ENCODE measurements around the gene TMEM182.
A peak's percentile ranks its signal among the peaks of the same experiment; 100 is the strongest.

DNA sequence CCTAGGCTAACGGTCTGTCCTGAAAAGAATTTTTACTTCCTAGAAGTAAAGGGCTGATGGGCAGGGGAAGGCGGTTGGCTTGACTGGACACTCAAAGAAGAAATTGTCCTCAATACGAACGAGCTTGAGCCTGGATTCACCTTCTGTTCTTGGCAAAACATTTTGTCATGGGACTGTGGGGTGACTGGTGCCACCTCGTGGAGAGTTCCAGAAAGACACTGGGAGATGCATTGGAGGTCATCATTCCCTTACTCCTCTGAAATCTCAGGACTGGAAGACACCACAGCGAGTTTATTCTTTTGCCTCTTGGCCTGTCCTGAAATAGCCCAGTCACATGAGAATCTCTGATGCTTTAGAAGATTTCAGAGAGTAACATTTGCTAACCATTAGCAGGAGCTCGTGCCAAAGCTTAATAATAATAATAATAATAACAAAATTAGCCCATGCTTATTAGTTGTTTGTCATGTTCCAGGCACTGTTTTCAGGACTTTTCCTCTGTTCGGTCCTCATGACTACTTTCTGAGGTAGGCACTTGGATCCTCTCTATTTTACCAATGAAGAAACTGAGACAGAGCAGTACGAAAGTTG lies 44.5 kb downstream of the TMEM182 start:
- TF ChIP-seq, protein P1, sequence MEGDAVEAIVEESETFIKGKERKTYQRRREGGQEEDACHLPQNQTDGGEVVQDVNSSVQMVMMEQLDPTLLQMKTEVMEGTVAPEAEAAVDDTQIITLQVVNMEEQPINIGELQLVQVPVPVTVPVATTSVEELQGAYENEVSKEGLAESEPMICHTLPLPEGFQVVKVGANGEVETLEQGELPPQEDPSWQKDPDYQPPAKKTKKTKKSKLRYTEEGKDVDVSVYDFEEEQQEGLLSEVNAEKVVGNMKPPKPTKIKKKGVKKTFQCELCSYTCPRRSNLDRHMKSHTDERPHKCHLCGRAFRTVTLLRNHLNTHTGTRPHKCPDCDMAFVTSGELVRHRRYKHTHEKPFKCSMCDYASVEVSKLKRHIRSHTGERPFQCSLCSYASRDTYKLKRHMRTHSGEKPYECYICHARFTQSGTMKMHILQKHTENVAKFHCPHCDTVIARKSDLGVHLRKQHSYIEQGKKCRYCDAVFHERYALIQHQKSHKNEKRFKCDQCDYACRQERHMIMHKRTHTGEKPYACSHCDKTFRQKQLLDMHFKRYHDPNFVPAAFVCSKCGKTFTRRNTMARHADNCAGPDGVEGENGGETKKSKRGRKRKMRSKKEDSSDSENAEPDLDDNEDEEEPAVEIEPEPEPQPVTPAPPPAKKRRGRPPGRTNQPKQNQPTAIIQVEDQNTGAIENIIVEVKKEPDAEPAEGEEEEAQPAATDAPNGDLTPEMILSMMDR (IDR thresholded peaks at IDR 0.05 in 4 of 5, conservative IDR thresholded peaks at IDR 0.05 in 1 of 5) = peak; percentile 81 to 88 (median 85)
- no peak for TF ChIP-seq POLR2A (IDR thresholded peaks at IDR 0.05)

Data from gastrocnemius medialis (tissue), 4 donors.